Thyroid gland (tissue), 4 donors: ENCODE data around the gene C1QTNF8. TPM values are rescaled to one million over a fixed set of nuclear protein-coding genes. Genes with fewer than 3 reads are reported as not detected.

Experiments used
- DNase-seq, 2 donors: peaks; one replicate each; pipeline ENCODE4 v3.0.0-alpha.2; 2019
- H3K27ac ChIP-seq, 3 donors: fragments of 200-600 bp; sonication (generic); 1 replicate in 2 of 3; 2 replicates in 1 of 3; pipeline ENCODE4 v1.5.1; 2016 to 2019; ENCODE audit warnings: mild to moderate bottlenecking in 1 of 3, moderate library complexity in 1 of 3
- H3K27me3 ChIP-seq: fragments of 200-600 bp; sonication (generic); one replicate; pipeline ENCODE4 v1.5.1; 2019
- H3K36me3 ChIP-seq, 2 donors: fragments of 200-600 bp; sonication (generic); one replicate each; pipeline ENCODE4 v1.5.1; 2016 to 2019
- H3K4me1 ChIP-seq, 2 donors: fragments of 200-600 bp; sonication (generic); one replicate each; pipeline ENCODE4 v1.5.1; 2017 to 2019
- H3K4me3 ChIP-seq, 3 donors: fragments of 200-600 bp; sonication (generic); replicated peaks in 1 of 3; 1 replicate in 2 of 3; 2 replicates in 1 of 3; pipeline ENCODE4 v1.5.1; 2016; ENCODE audit warnings: mild to moderate bottlenecking in 1 of 3
- H3K9me3 ChIP-seq: fragments of 200-600 bp; sonication (generic); one replicate; pipeline ENCODE4 v1.5.1; 2017
- POLR2A ChIP-seq, 2 donors: fragments of 450-650 bp; IDR thresholded peaks; one replicate each; pipeline ENCODE4 v1.6.1; 2017; ENCODE audit warnings: antibody characterized with exemption in 2 of 2, mild to moderate bottlenecking in 2 of 2, moderate library complexity in 1 of 2
- WGBS, 2 donors: methylation state at CpG; one replicate each; pipeline ENCODE4 v1.1.5; 2017; 5-methylcytosine and 5-hydroxymethylcytosine counted together
- intact Hi-C: fragments of 100-400 bp; cut with DNase I; formaldehyde crosslinking; loops from one replicate; pipeline ENCODE4 v1.15.1; 2023
- total RNA-seq, 4 donors: library from RNA; depleted of rRNA; stranded (reverse); fragments of >200 nt; gene quantifications; one replicate each; pipeline ENCODE4 v1.2.3, GENCODE V29; 2016
- TF ChIP-seq, protein P1 (sequence below), 6 experiments: fragments of 200-600 bp in 3 of 6; fragments of 450-650 bp in 3 of 6; sonication (generic) in 3 of 6; IDR thresholded peaks; one replicate each; pipeline ENCODE4 v1.5.1; 2016 to 2019; ENCODE audit warnings: antibody characterized with exemption in 6 of 6, mild to moderate bottlenecking in 2 of 6, inconsistent platforms in 1 of 6, moderate library complexity in 1 of 6

The C1QTNF8 gene
- total RNA-seq, 4 donors from 2014 or later = not detected

GRCh38 chr16:1131378-1131994 lies 35.4 kb upstream of the C1QTNF8 start:
- Histone ChIP-seq H3K4me1 (no peaks in the 10 kb centered on the region), H3K27ac (no peak overlapping the region)
- 92 to 93% methylated on average over 14 to 19 of the region's 35 CpGs for WGBS, 2 donors

GRCh38 chr16:1130382-1130781 lies 34.3 kb upstream of the C1QTNF8 start:
- WGBS, 2 donors = 91 to 95% methylated on average over 4 to 5 of the region's 8 CpGs
- Histone ChIP-seq H3K9me3 (no peaks in the 10 kb centered on the region), H3K27me3 (no peaks in the 10 kb centered on the region), H3K27ac (no peak overlapping the region), H3K36me3 (no peaks in the 10 kb centered on the region), H3K4me1 (no peaks in the 10 kb centered on the region), H3K4me3 (no peak overlapping the region)
- intact Hi-C loops = no loop called here
- TF ChIP-seq, protein P1, sequence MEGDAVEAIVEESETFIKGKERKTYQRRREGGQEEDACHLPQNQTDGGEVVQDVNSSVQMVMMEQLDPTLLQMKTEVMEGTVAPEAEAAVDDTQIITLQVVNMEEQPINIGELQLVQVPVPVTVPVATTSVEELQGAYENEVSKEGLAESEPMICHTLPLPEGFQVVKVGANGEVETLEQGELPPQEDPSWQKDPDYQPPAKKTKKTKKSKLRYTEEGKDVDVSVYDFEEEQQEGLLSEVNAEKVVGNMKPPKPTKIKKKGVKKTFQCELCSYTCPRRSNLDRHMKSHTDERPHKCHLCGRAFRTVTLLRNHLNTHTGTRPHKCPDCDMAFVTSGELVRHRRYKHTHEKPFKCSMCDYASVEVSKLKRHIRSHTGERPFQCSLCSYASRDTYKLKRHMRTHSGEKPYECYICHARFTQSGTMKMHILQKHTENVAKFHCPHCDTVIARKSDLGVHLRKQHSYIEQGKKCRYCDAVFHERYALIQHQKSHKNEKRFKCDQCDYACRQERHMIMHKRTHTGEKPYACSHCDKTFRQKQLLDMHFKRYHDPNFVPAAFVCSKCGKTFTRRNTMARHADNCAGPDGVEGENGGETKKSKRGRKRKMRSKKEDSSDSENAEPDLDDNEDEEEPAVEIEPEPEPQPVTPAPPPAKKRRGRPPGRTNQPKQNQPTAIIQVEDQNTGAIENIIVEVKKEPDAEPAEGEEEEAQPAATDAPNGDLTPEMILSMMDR (IDR thresholded peaks at IDR 0.05) = no peak
- no peak for TF ChIP-seq POLR2A (IDR thresholded peaks at IDR 0.05)
- no peak for DNase-seq

More at GRCh38 chr16:1131378-1131994, 35.4 kb upstream of the C1QTNF8 start:
- H3K36me3 ChIP-seq = no peaks in the 10 kb centered on the region
- DNase-seq = no peak
- no peak overlapping the region for H3K4me3 ChIP-seq
- TF ChIP-seq, protein P1 (IDR thresholded peaks at IDR 0.05) = no peak
- no peak for TF ChIP-seq POLR2A (IDR thresholded peaks at IDR 0.05)
- no peaks in the 10 kb centered on the region for H3K27me3 ChIP-seq
- intact Hi-C loops = no loop called here
- no peaks in the 10 kb centered on the region for H3K9me3 ChIP-seq

- no peak for TF ChIP-seq POLR2A (IDR thresholded peaks at IDR 0.05)
- TF ChIP-seq, protein P1 (IDR thresholded peaks at IDR 0.05) = no peak
- Histone ChIP-seq H3K9me3 (no peaks in the 10 kb centered on the region), H3K36me3 (no peaks in the 10 kb centered on the region), H3K27me3 (no peaks in the 10 kb centered on the region), H3K4me3 (no peak overlapping the region), H3K27ac (no peak overlapping the region), H3K4me1 (no peaks in the 10 kb centered on the region)
- no peak for DNase-seq
- intact Hi-C loops = no loop called here
- 90 to 93% methylated on average over 20 to 35 of the region's 48 CpGs for WGBS, 2 donors
These were observed 33.3 kb upstream of the C1QTNF8 start for GRCh38 chr16:1129106-1129960.

DNA sequence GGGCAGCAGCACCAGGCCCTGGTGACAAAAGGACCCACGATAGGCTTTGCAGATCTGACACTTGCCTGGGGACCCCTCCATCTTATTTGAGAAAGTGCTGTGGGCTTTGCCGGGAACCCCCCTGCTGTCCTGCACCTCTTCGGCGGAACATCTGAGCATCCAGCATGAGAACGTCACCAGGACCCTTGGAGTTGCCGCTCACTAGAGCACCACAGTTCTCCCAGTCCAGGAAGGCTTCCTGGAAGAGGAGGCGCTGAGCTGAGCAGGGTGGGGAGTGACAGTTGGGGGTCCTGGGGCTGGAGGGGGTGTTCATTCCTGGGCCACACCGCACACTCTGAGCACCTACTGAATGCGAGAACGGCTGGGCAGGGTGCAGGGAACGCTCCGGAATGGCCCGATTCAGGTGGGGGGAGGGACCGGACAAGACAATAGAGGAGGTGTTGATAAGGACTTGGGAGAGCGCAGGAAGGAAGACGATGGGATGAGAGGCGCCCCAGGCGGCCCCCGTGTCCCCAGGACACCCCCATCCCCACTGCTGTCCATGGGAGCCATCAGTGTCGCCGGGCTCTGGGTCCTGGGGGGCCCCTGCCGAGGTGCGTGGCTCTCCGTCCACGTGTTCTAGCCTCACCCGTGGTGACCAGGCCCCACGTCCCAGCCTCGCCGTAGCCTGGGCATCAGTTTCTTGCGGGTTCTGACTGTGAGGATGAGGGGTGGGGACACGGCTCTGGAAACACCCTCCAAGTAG lies 32.1 kb upstream of the C1QTNF8 start:
- Histone ChIP-seq H3K9me3 (no peaks in the 10 kb centered on the region), H3K4me1 (no peaks in the 10 kb centered on the region), H3K27ac (no peak overlapping the region), H3K27me3 (no peaks in the 10 kb centered on the region), H3K4me3 (no peak overlapping the region), H3K36me3 (no peaks in the 10 kb centered on the region)
- TF ChIP-seq, protein P1 (IDR thresholded peaks at IDR 0.05) = no peak
- no peak for TF ChIP-seq POLR2A (IDR thresholded peaks at IDR 0.05)
- 84 to 91% methylated on average over 24 to 26 of the region's 31 CpGs for WGBS, 2 donors
- DNase-seq = no peak
- intact Hi-C loops = no loop called here
